HepG2 (cell line): ENCODE results near the gene AADACL4. TPM values are rescaled to one million over a fixed set of nuclear protein-coding genes. Genes with fewer than 3 reads are reported as not detected.

Experiments used
- HMG20A ChIP-seq: IDR thresholded peaks from 2 replicates; pipeline ENCODE4 v1.6.1; 2016; ENCODE audit warnings: borderline replicate concordance
- MEIS2 ChIP-seq: sonication (generic); formaldehyde crosslinking; IDR thresholded peaks from 2 replicates; pipeline ENCODE4 v1.9.0; 2021; ENCODE audit warnings: mild to moderate bottlenecking, missing genetic modification reagents
- NFIC ChIP-seq: IDR thresholded peaks from 2 replicates; pipeline ENCODE4 v1.6.1; 2012; ENCODE audit warnings: mild to moderate bottlenecking, low read length, inconsistent platforms
- NFKBIZ ChIP-seq: IDR thresholded peaks from 2 replicates; pipeline ENCODE4 v1.6.1; 2018; ENCODE audit warnings: missing genetic modification reagents, missing compliant biosample characterization
- NR2F6 ChIP-seq, 2 experiments: IDR thresholded peaks; 2 replicates each; pipeline ENCODE4 v1.6.1; 2016; ENCODE audit warnings: antibody characterized with exemption in 1 of 2, mild to moderate bottlenecking in 1 of 2
- PHF21A ChIP-seq: sonication (generic); formaldehyde crosslinking; IDR thresholded peaks from 2 replicates; pipeline ENCODE4 v1.5.0; 2020; ENCODE audit warnings: mild to moderate bottlenecking, missing genetic modification reagents
- PHF8 ChIP-seq: sonication (generic); formaldehyde crosslinking; IDR thresholded peaks from 2 replicates; pipeline ENCODE4 v1.5.0; 2020; ENCODE audit warnings: missing genetic modification reagents
- SCMH1 ChIP-seq: sonication (generic); formaldehyde crosslinking; IDR thresholded peaks from 2 replicates; pipeline ENCODE4 v1.9.0; 2021; ENCODE audit warnings: missing genetic modification reagents, mild to moderate bottlenecking, borderline replicate concordance
- SOX6 ChIP-seq, 2 experiments: fragments of 450-650 bp in 1 of 2; sonication (generic) in 1 of 2; formaldehyde crosslinking in 1 of 2; IDR thresholded peaks; 2 replicates each; pipeline versions ENCODE4 v1.4.0 to v1.6.1; 2017 to 2020; ENCODE audit warnings: antibody characterized with exemption in 1 of 2, mild to moderate bottlenecking in 1 of 2, missing genetic modification reagents in 1 of 2
- TCF12 ChIP-seq, 2 experiments: fragments of 450-650 bp in 1 of 2; sonication (generic) in 1 of 2; formaldehyde crosslinking in 1 of 2; IDR thresholded peaks; 2 replicates each; pipeline versions ENCODE4 v1.6.1 to v1.8.0; 2017 to 2022; ENCODE audit warnings: antibody characterized with exemption in 1 of 2, mild to moderate bottlenecking in 1 of 2, missing genetic modification reagents in 1 of 2, moderate library complexity in 1 of 2
- TOPORS ChIP-seq: sonication (generic); formaldehyde crosslinking; IDR thresholded peaks from 2 replicates; pipeline ENCODE4 v1.8.0; 2023; ENCODE audit warnings: mild to moderate bottlenecking, missing genetic modification reagents
- U2AF1 ChIP-seq: fragments of 200-400 bp; formaldehyde crosslinking; optimal IDR thresholded peaks from 2 replicates; pipeline ENCODE3; 2017; ENCODE audit warnings: mild to moderate bottlenecking, low read depth, low read length
- ZBTB21 ChIP-seq: sonication (generic); formaldehyde crosslinking; IDR thresholded peaks from 2 replicates; pipeline ENCODE4 v1.4.0; 2020; ENCODE audit warnings: missing genetic modification reagents
- ZNF121 ChIP-seq: sonication (generic); formaldehyde crosslinking; IDR thresholded peaks from 2 replicates; pipeline ENCODE4 v1.5.0; 2020; ENCODE audit warnings: mild to moderate bottlenecking, missing genetic modification reagents
- ZNF263 ChIP-seq: sonication (generic); formaldehyde crosslinking; IDR thresholded peaks from 2 replicates; pipeline ENCODE4 v1.4.0; 2020; ENCODE audit warnings: missing genetic modification reagents
- ZNF367 ChIP-seq: sonication (generic); formaldehyde crosslinking; IDR thresholded peaks from 2 replicates; pipeline ENCODE4 v1.4.0; 2020; ENCODE audit warnings: missing genetic modification reagents, borderline replicate concordance
- ZNF430 ChIP-seq: sonication (generic); formaldehyde crosslinking; IDR thresholded peaks from 2 replicates; pipeline ENCODE4 v1.9.0; 2021; ENCODE audit warnings: mild to moderate bottlenecking, missing genetic modification reagents
- polyA plus RNA-seq, 8 experiments: library from polyadenylated mRNA; depleted of rRNA in 3 of 8; stranded (reverse) in 7 of 8; unstranded in 1 of 8; fragments of >200 nt; fragmentation: Illumina TruSeq in 4 of 8; extraction: Trizol in 4 of 8; gene quantifications; 2 replicates each; pipeline versions ENCODE4 v1.2.1 to v1.2.3, GENCODE V29; 2011 to 2016; ENCODE audit warnings: low read depth in 4 of 8, missing spikeins in 1 of 8, mixed read lengths in 1 of 8; ENCODE audit not compliant: insufficient read depth in 1 of 8
- total RNA-seq, 5 experiments: library from RNA; depleted of rRNA; stranded (reverse); fragments of >200 nt; fragmentation: Illumina TruSeq; extraction: Trizol; gene quantifications; 2 replicates each; pipeline ENCODE4 v1.2.3, GENCODE V29; 2016; ENCODE audit warnings: low read depth in 1 of 5
- TF ChIP-seq, protein P1 (sequence below): IDR thresholded peaks from 2 replicates; pipeline ENCODE4 v1.6.1; 2012; ENCODE audit warnings: inconsistent platforms
- TF ChIP-seq, protein P2 (sequence below): sonication (generic); formaldehyde crosslinking; conservative IDR thresholded peaks from 2 replicates; pipeline ENCODE4 v1.8.0; 2022; ENCODE audit warnings: mild to moderate bottlenecking, moderate library complexity, missing genetic modification reagents
- TF ChIP-seq, protein P3 (sequence below): sonication (generic); formaldehyde crosslinking; IDR thresholded peaks from 2 replicates; pipeline ENCODE4 v1.4.0; 2020; ENCODE audit warnings: missing genetic modification reagents
- TF ChIP-seq, protein P4 (sequence below): sonication (generic); formaldehyde crosslinking; IDR thresholded peaks from 2 replicates; pipeline ENCODE4 v1.8.1; 2023; ENCODE audit warnings: mild to moderate bottlenecking, missing genetic modification reagents
- TF ChIP-seq, protein P5 (sequence below): IDR thresholded peaks from 2 replicates; pipeline ENCODE4 v1.6.1; 2018; ENCODE audit warnings: missing genetic modification reagents, mild to moderate bottlenecking, missing compliant biosample characterization

AADACL4 gene
- total and polyA plus RNA-seq, 2 of the 13 experiments (the other 11 are each of a cell fraction or from before 2014, with no cell fraction given): not detected

DNA sequence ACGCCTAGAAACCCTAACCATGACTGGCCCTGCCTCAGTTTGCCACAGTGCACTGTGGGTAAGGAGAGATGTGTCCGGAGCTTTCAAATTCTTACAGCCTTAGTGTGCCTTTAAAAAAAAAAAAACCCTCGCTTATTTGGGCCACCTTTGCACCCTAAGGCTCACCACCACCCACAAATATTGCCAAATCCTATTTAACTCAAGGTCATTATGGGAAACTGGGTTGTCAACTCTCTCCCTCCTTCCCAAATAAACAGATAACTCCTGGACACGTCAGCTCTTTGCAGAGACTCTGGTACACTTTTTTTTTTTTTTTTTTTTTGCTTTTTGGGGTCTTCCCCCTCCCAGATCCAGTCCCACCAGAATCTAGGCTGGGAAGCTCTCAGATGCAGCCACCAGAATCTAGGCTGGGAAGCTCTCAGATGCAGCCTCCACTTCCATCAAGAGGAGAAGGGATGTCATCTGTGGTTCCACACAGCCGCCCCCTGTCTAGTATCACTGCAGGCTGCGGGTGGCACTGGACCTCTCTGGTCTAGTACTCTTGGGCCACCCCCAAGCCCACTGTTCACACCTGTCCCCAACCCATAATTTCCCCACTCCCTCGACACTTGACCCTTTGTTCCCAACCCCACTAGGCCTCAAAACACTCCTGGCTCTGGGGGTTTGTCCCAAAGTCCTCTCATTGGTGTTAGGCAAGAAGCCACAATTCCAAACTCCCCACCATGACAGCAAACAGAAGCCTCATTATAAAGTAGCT lies 29.3 kb upstream of the AADACL4 start (continued):
- no peak for TF ChIP-seq TOPORS (CRISPR knock-in tag)
- no peak for TF ChIP-seq TCF12 (IDR thresholded peaks at IDR 0.05)
- TF ChIP-seq TCF12 (CRISPR knock-in tag; IDR thresholded peaks at IDR 0.05): peak; percentile 26; the same call in 1 of the 2 replicates
- no peak; the same call in none of the 2 replicates for TF ChIP-seq PHF8 (CRISPR knock-in tag)
- TF ChIP-seq, protein P1, sequence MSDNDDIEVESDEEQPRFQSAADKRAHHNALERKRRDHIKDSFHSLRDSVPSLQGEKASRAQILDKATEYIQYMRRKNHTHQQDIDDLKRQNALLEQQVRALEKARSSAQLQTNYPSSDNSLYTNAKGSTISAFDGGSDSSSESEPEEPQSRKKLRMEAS: 0 out of 2 replicates have a peak, but pooled peaks have one; percentile 14
- TF ChIP-seq, protein P2, sequence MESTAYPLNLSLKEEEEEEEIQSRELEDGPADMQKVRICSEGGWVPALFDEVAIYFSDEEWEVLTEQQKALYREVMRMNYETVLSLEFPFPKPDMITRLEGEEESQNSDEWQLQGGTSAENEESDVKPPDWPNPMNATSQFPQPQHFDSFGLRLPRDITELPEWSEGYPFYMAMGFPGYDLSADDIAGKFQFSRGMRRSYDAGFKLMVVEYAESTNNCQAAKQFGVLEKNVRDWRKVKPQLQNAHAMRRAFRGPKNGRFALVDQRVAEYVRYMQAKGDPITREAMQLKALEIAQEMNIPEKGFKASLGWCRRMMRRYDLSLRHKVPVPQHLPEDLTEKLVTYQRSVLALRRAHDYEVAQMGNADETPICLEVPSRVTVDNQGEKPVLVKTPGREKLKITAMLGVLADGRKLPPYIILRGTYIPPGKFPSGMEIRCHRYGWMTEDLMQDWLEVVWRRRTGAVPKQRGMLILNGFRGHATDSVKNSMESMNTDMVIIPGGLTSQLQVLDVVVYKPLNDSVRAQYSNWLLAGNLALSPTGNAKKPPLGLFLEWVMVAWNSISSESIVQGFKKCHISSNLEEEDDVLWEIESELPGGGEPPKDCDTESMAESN (CRISPR knock-in tag): no peak
- TF ChIP-seq PHF21A (CRISPR knock-in tag): peak; percentile 73; the same call in 1 of the 2 replicates
- TF ChIP-seq, protein P3, sequence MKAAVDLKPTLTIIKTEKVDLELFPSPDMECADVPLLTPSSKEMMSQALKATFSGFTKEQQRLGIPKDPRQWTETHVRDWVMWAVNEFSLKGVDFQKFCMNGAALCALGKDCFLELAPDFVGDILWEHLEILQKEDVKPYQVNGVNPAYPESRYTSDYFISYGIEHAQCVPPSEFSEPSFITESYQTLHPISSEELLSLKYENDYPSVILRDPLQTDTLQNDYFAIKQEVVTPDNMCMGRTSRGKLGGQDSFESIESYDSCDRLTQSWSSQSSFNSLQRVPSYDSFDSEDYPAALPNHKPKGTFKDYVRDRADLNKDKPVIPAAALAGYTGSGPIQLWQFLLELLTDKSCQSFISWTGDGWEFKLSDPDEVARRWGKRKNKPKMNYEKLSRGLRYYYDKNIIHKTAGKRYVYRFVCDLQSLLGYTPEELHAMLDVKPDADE (CRISPR knock-in tag): no peak
- TF ChIP-seq HMG20A (CRISPR knock-in tag): 0 out of 2 replicates have a peak, but pooled peaks have one; percentile 33
- no peak for TF ChIP-seq U2AF1
- TF ChIP-seq ZBTB21 (CRISPR knock-in tag): no peak
- TF ChIP-seq ZNF367: no peak
- no peak for TF ChIP-seq ZNF430 (CRISPR knock-in tag)
- peak; percentile 65 for TF ChIP-seq NR2F6 (IDR thresholded peaks at IDR 0.05)
- peak; percentile 52 for TF ChIP-seq NR2F6 (CRISPR knock-in tag; IDR thresholded peaks at IDR 0.05)
- TF ChIP-seq, protein P4, sequence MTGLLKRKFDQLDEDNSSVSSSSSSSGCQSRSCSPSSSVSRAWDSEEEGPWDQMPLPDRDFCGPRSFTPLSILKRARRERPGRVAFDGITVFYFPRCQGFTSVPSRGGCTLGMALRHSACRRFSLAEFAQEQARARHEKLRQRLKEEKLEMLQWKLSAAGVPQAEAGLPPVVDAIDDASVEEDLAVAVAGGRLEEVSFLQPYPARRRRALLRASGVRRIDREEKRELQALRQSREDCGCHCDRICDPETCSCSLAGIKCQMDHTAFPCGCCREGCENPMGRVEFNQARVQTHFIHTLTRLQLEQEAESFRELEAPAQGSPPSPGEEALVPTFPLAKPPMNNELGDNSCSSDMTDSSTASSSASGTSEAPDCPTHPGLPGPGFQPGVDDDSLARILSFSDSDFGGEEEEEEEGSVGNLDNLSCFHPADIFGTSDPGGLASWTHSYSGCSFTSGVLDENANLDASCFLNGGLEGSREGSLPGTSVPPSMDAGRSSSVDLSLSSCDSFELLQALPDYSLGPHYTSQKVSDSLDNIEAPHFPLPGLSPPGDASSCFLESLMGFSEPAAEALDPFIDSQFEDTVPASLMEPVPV: no peak
- peak; percentile 53; the same call in 1 of the 2 replicates for TF ChIP-seq NFKBIZ (CRISPR knock-in tag)
- no peak for TF ChIP-seq MEIS2 (CRISPR knock-in tag)
- no peak for TF ChIP-seq SCMH1
- TF ChIP-seq NFIC: peak; percentile 73
- TF ChIP-seq ZNF121 (CRISPR knock-in tag): no peak; the same call in 1 of the 2 replicates
- no peak for TF ChIP-seq ZNF263 (CRISPR knock-in tag)
- TF ChIP-seq SOX6 (IDR thresholded peaks at IDR 0.05): no peak
- TF ChIP-seq SOX6 (CRISPR knock-in tag; IDR thresholded peaks at IDR 0.05): peak; percentile 88
- TF ChIP-seq, protein P5, sequence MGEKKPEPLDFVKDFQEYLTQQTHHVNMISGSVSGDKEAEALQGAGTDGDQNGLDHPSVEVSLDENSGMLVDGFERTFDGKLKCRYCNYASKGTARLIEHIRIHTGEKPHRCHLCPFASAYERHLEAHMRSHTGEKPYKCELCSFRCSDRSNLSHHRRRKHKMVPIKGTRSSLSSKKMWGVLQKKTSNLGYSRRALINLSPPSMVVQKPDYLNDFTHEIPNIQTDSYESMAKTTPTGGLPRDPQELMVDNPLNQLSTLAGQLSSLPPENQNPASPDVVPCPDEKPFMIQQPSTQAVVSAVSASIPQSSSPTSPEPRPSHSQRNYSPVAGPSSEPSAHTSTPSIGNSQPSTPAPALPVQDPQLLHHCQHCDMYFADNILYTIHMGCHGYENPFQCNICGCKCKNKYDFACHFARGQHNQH: no peak
